GM19351 (cell line): ENCODE results near the gene ALLC.

ENCODE experiments used
- ATAC-seq: cut with Tn5 transposase; IDR thresholded peaks from one replicate; pipeline ENCODE4 v1.9.1; 2021; ENCODE audit warnings: mild to moderate bottlenecking, moderate library complexity; ENCODE audit not compliant: unreplicated experiment

Gene ALLC

DNA sequence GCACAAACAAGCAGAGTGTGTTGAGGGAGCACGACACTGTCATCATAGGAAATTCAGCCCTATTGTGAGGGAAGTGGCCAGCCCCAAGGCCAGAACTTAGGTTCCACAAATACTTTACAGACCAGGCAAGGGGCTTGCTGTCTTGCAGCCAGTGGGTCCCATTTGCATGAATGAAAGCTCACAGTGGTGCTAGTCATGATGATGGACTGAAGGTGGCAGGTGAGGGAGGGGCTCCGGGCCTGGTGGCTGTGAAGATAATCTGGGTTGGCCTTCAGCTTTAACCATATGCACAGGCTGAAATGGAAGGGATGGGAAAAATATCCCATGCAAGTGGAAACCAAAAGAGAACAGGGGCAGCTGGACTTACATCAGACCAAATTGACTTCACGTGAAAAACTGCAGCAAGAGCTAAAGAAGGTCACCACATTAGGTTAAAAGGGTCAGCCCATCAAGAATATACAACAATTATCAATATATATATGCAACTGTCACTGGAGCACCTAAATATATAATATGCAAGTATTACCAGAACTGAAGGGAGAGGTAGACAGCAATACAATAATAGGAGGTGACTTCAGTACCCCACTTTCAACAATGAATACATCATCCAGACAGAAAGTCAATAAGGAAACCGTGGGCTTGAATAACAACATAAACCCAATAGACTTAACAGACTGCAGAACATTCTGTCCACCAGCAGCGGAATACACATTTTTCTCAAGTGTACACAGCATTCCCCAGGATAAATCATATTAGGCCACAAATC, 84.9 kb downstream of the ALLC start:
- ATAC-seq = no peak

DNA sequence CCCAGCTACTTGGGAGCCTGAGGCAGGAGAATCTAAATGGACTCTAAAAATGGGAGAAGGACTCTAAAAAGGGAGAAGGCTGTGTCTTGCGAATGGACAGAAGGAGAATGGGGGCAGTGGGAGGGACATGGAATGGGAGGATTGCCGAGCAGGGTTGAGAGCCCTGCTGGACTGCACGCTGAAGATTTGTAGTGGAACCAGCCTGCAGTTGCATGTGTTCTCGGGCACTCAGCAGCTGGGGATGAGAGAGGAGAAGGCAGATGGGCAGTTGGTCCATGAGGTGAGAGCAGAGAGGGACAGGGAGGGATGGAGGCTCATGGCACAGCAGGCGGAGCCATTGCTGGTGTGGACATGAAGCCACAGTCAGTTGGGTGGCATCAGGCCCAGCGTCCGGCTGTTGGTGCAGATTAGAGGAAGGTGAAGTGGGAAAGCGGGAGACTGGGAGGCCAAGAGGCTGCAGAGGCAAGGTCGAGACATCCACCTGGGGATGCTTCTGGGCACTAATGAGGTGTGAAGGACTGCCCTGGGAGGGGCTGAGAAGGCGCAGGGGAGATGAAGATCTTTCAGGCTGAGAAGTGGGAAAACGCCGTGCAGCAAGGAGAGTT, 86.1 kb downstream of the ALLC start:
- ATAC-seq = no peak

DNA sequence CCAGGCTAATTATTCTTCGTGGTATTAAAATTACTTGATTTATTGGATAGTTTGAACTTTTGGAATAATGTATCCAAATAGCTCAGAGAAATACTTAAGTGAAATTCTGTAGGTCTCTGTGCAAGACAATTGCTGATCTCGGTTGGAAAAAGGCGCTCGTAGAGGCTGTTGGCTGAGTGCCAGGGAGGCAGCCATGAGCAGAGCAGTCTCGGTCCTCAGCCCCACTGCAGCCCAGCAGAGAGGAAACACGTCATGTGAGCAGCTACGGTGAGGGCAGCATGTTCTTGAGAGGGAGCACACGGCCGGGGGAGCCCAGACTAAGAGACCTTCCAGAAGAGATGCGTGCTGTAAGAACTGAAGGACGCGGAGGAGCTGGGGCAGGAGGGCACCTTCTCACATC, 87.9 kb downstream of the ALLC start:
- ATAC-seq = no peak

DNA sequence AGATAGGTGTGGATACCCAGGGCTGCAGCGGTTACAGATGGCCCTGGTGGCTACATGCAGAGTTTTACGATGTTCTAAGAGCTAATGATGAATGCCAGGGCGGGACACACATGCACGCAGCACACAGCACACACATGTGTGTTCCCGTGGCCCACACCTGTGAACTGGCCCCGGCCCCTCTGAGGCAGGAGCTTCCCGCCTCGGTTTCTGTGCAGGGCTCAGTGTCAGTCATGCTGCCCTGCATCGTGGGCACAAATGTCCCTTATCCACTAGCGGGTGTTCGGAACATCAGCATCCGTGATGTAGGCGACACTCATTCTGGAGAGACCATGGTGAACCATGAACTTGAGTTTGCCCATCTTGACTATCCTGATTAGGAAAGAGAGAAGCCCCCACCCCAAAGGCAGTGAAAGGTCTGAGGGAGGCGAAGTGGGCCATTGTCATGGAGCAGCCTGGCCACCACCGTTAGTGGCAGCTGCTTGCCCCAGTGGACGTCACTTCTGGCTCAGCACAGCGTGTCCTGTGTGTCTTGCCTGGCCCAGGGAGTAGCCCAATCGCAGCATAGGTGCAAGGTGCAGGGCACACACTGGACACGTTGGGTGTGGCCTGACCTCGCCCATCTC, 89.1 kb downstream of the ALLC start:
- ATAC-seq = no peak

DNA sequence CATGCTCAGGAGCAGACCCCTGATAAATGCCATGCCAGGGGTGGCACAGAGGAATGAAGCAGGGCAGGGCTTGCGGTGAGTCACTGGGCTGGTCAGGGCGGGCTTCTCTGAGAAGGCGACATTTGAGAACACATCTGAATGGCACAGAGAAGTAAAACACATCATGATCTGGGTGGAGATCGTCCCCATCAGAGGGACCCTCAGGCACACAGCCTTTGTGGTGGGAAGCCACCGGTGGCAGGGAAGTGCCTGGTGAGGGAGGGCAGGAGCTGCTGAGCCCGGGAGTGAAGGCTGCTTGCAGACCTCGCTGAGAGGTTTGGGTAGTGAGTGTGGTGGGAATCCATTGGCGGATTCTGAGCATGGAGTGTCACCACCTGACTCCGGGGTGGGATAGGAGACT, 89.8 kb downstream of the ALLC start:
- no peak for ATAC-seq

DNA sequence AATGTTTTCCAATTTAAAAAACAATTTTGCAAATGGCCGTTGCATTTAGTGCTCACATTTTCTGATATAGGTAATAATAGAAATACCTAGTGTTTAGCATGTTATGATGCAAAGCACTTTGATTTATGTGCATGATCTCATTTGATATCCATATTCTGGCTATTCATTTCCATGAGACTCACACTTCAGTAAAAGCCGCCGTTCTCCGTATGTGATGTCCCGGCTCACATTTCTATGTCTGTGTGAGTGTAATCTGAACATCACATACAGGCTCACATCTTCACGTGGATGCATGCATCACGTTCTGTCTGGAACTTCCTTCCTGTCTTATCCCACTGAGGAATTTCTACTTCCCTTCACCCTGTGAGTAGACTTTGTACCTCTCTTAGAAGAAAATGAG, 91.2 kb downstream of the ALLC start:
- ATAC-seq = no peak

DNA sequence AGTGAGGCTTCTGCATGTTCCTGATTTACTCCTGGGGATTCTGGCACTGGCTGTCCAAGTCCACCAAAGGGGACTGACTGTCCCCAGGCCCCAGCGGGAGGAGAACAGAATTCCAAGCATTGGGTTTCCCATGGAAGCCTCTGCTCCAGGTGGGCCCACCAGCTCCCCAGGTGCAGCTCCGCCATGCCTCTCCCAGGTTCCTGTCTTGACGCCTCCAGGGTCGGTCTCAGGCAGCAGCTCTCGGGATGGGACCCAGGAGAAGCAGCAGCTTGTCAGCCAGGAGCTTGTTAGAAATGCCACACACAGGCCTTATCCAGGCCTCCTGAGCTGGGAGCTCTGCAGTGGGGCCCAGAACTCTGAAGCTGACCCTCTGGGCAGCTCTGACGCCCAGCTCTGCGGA, 93.3 kb downstream of the ALLC start:
- ATAC-seq = no peak

DNA sequence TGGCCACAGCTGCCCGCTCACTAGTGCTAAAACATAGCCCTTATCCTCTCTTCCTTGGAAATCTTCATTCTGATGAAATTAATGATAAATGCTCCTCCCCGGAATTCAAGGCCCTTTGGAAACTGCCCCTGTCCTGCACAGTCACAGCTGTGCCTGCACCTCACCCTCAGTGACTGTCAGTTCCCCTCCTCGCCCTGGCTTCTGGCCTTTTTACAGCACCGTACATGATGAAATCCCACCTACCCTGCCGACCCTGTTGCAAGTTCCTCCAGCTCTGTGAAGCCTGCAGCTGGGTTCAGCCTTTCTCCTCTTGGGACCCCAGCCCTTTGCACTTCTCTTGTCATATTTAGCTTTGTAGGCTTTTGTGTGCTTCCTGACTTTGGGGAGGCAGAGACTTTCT, 93.8 kb downstream of the ALLC start:
- ATAC-seq = no peak
